Left renal cortex interstitium (tissue), 4 donors: ENCODE results near the gene GOLGA6L10. TPM values are rescaled to one million over a fixed set of nuclear protein-coding genes. Genes with fewer than 3 reads are reported as not detected.
"Not testable (repeated sequence)": the region's sequence is repeated elsewhere in the genome, so short reads cannot be mapped to it uniquely, and the experiment has no call there.

Source experiments
- DNase-seq, 4 donors: peaks; one replicate each; pipeline ENCODE4 v3.0.0-alpha.2; 2013; ENCODE audit warnings: low read depth in 4 of 4, low spot score in 2 of 4, missing footprints in 1 of 4
- polyA plus RNA-seq, 4 donors: library from polyadenylated mRNA; unstranded; fragments of 120-200 nt; gene quantifications; one replicate each; pipeline ENCODE4 v1.2.1, GENCODE V29; 2013; ENCODE audit not compliant: insufficient read length in 4 of 4

The GOLGA6L10 gene
- polyA plus RNA-seq = 10 to 100 TPM in 2 of 4 donors, 1 to 10 TPM in 2; 3.7 to 19.9 (median 9.2) TPM

- not testable (repeated sequence) for DNase-seq
Observed at GRCh38 chr15:82349375-82349774, at the start of gene GOLGA6L10. Gene GOLGA6L10 (minus strand): TSS chr15:82349475. CDS start chr15:82349375, 100 bp downstream.

GRCh38 chr15:82398785-82399184, 49.5 kb upstream of the GOLGA6L10 start:
- no peak for DNase-seq

- DNase-seq = no peak
Observed at GRCh38 chr15:82397817-82398216, 48.5 kb upstream of the GOLGA6L10 start.

GRCh38 chr15:82395788-82396187, 46.5 kb upstream of the GOLGA6L10 start:
- not testable (repeated sequence) for DNase-seq

- DNase-seq = no peak
Observed at GRCh38 chr15:82393671-82394070, 44.4 kb upstream of the GOLGA6L10 start.

GRCh38 chr15:82392077-82392476, 42.8 kb upstream of the GOLGA6L10 start:
- DNase-seq = not testable (repeated sequence)

GRCh38 chr15:82390152-82390551, 40.9 kb upstream of the GOLGA6L10 start:
- not testable (repeated sequence) for DNase-seq

GRCh38 chr15:82387209-82387608, 37.9 kb upstream of the GOLGA6L10 start:
- not testable (repeated sequence) for DNase-seq

- DNase-seq = not testable (repeated sequence)
Observed at GRCh38 chr15:82381330-82381955, 32.2 kb upstream of the GOLGA6L10 start.

- DNase-seq = not testable (repeated sequence)
Observed at GRCh38 chr15:82379552-82379951, 30.3 kb upstream of the GOLGA6L10 start.

GRCh38 chr15:82373661-82374060, 24.4 kb upstream of the GOLGA6L10 start:
- DNase-seq = not testable (repeated sequence)

GRCh38 chr15:82371656-82372055, 22.4 kb upstream of the GOLGA6L10 start:
- no peak for DNase-seq

- DNase-seq = not testable (repeated sequence)
Observed at GRCh38 chr15:82367790-82368189, 18.5 kb upstream of the GOLGA6L10 start.

- not testable (repeated sequence) for DNase-seq
Observed at GRCh38 chr15:82365692-82366323, 16.5 kb upstream of the GOLGA6L10 start.

- DNase-seq = not testable (repeated sequence)
Observed at GRCh38 chr15:82364548-82364947, 15.3 kb upstream of the GOLGA6L10 start.

GRCh38 chr15:82362790-82363189, 13.5 kb upstream of the GOLGA6L10 start:
- not testable (repeated sequence) for DNase-seq

- DNase-seq = not testable (repeated sequence)
Observed at GRCh38 chr15:82360618-82361017, 11.3 kb upstream of the GOLGA6L10 start.

GRCh38 chr15:82355055-82355454, 5.8 kb upstream of the GOLGA6L10 start:
- not testable (repeated sequence) for DNase-seq

- DNase-seq = not testable (repeated sequence)
Observed at GRCh38 chr15:82354546-82354945, 5.3 kb upstream of the GOLGA6L10 start.

GRCh38 chr15:82347645-82348044, 1.6 kb downstream of the GOLGA6L10 start:
- DNase-seq = not testable (repeated sequence)

- not testable (repeated sequence) for DNase-seq
Observed at GRCh38 chr15:82345176-82345575, 4.1 kb downstream of the GOLGA6L10 start.

GRCh38 chr15:82344421-82344820, 4.9 kb downstream of the GOLGA6L10 start:
- not testable (repeated sequence) for DNase-seq
